HepG2 (cell line): ENCODE data around the gene ATRAID. TPM values are rescaled to one million over a fixed set of nuclear protein-coding genes. Genes with fewer than 3 reads are reported as not detected.

Experiments used
- HOXA7 ChIP-seq: sonication (generic); formaldehyde crosslinking; IDR thresholded peaks from 2 replicates; pipeline ENCODE4 v1.8.1; 2022; ENCODE audit warnings: mild to moderate bottlenecking, missing genetic modification reagents, moderate library complexity
- KDM1A ChIP-seq: IDR thresholded peaks from 2 replicates; pipeline ENCODE4 v1.6.1; 2016; ENCODE audit warnings: missing compliant biosample characterization
- KLF15 ChIP-seq: sonication (generic); formaldehyde crosslinking; IDR thresholded peaks from 2 replicates; pipeline ENCODE4 v1.8.1; 2023; ENCODE audit warnings: borderline replicate concordance, mild to moderate bottlenecking, inconsistent platforms, missing genetic modification reagents, mixed read lengths
- MXD4 ChIP-seq: IDR thresholded peaks from 2 replicates; pipeline ENCODE4 v1.6.1; 2016; ENCODE audit warnings: mild to moderate bottlenecking, missing biosample characterization, missing genetic modification reagents
- NFATC3 ChIP-seq: sonication (generic); formaldehyde crosslinking; IDR thresholded peaks from 2 replicates; pipeline ENCODE4 v1.5.1; 2020; ENCODE audit warnings: mild to moderate bottlenecking, missing genetic modification reagents
- NR2C2 ChIP-seq: sonication (generic); formaldehyde crosslinking; IDR thresholded peaks from 2 replicates; pipeline ENCODE4 v1.4.0; 2020; ENCODE audit warnings: missing genetic modification reagents, mild to moderate bottlenecking, moderate library complexity, borderline replicate concordance
- PHF8 ChIP-seq: sonication (generic); formaldehyde crosslinking; IDR thresholded peaks from 2 replicates; pipeline ENCODE4 v1.5.0; 2020; ENCODE audit warnings: missing genetic modification reagents
- SIX4 ChIP-seq: sonication (generic); formaldehyde crosslinking; IDR thresholded peaks from 2 replicates; pipeline ENCODE4 v1.4.0; 2020; ENCODE audit warnings: missing genetic modification reagents
- ZFP36L2 ChIP-seq: sonication (generic); formaldehyde crosslinking; IDR thresholded peaks from 2 replicates; pipeline ENCODE4 v1.4.0; 2020; ENCODE audit warnings: missing genetic modification reagents
- ZNF10 ChIP-seq: sonication (generic); formaldehyde crosslinking; IDR thresholded peaks from 2 replicates; pipeline ENCODE4 v1.4.0; 2020; ENCODE audit warnings: mild to moderate bottlenecking, low read depth, missing genetic modification reagents, borderline replicate concordance
- ZNF567 ChIP-seq: sonication (generic); formaldehyde crosslinking; IDR thresholded peaks from 2 replicates; pipeline ENCODE4 v1.8.1; 2023; ENCODE audit warnings: mild to moderate bottlenecking, missing genetic modification reagents, borderline replicate concordance
- ZNF790 ChIP-seq: sonication (generic); formaldehyde crosslinking; IDR thresholded peaks from 2 replicates; pipeline ENCODE4 v1.8.0; 2022; ENCODE audit warnings: missing genetic modification reagents, mild to moderate bottlenecking, borderline replicate concordance
- ZNF878 ChIP-seq: sonication (generic); formaldehyde crosslinking; IDR thresholded peaks from 2 replicates; pipeline ENCODE4 v1.8.1; 2023; ENCODE audit warnings: mild to moderate bottlenecking, missing genetic modification reagents, moderate library complexity
- ZSCAN25 ChIP-seq: sonication (generic); formaldehyde crosslinking; IDR thresholded peaks from 2 replicates; pipeline ENCODE4 v1.8.0; 2022; ENCODE audit warnings: mild to moderate bottlenecking, missing genetic modification reagents
- polyA plus RNA-seq, 8 experiments: library from polyadenylated mRNA; depleted of rRNA in 3 of 8; stranded (reverse) in 7 of 8; unstranded in 1 of 8; fragments of >200 nt; fragmentation: Illumina TruSeq in 4 of 8; extraction: Trizol in 4 of 8; gene quantifications; 2 replicates each; pipeline versions ENCODE4 v1.2.1 to v1.2.3, GENCODE V29; 2011 to 2016; ENCODE audit warnings: low read depth in 4 of 8, missing spikeins in 1 of 8, mixed read lengths in 1 of 8; ENCODE audit not compliant: insufficient read depth in 1 of 8
- total RNA-seq, 5 experiments: library from RNA; depleted of rRNA; stranded (reverse); fragments of >200 nt; fragmentation: Illumina TruSeq; extraction: Trizol; gene quantifications; 2 replicates each; pipeline ENCODE4 v1.2.3, GENCODE V29; 2016; ENCODE audit warnings: low read depth in 1 of 5
- TF ChIP-seq, protein P1 (sequence below): sonication (generic); formaldehyde crosslinking; conservative IDR thresholded peaks from 2 replicates; pipeline ENCODE4 v1.4.0; 2020; ENCODE audit warnings: missing genetic modification reagents
- TF ChIP-seq, protein P2 (sequence below): sonication (generic); formaldehyde crosslinking; IDR thresholded peaks from 2 replicates; pipeline ENCODE4 v1.9.0; 2021; ENCODE audit warnings: missing genetic modification reagents, borderline replicate concordance
- TF ChIP-seq, protein P3 (sequence below): sonication (generic); formaldehyde crosslinking; IDR thresholded peaks from 2 replicates; pipeline ENCODE4 v1.4.0; 2020; ENCODE audit warnings: mild to moderate bottlenecking, low read depth, missing genetic modification reagents
- TF ChIP-seq, protein P4 (sequence below): sonication (generic); formaldehyde crosslinking; IDR thresholded peaks from 2 replicates; pipeline ENCODE4 v1.8.0; 2022; ENCODE audit warnings: missing genetic modification reagents, low read depth, mild to moderate bottlenecking, borderline replicate concordance
- TF ChIP-seq, protein P5 (sequence below): sonication (generic); formaldehyde crosslinking; IDR thresholded peaks from 2 replicates; pipeline ENCODE4 v1.4.0; 2020; ENCODE audit warnings: missing genetic modification reagents
- TF ChIP-seq, protein P6 (sequence below): sonication (generic); formaldehyde crosslinking; conservative IDR thresholded peaks from 2 replicates; pipeline ENCODE4 v1.4.0; 2020; ENCODE audit warnings: missing genetic modification reagents

The ATRAID gene
- total and polyA plus RNA-seq, 2 of the 13 experiments (the other 11 are each of a cell fraction or from before 2014, with no cell fraction given): 207 to 382 TPM

DNA sequence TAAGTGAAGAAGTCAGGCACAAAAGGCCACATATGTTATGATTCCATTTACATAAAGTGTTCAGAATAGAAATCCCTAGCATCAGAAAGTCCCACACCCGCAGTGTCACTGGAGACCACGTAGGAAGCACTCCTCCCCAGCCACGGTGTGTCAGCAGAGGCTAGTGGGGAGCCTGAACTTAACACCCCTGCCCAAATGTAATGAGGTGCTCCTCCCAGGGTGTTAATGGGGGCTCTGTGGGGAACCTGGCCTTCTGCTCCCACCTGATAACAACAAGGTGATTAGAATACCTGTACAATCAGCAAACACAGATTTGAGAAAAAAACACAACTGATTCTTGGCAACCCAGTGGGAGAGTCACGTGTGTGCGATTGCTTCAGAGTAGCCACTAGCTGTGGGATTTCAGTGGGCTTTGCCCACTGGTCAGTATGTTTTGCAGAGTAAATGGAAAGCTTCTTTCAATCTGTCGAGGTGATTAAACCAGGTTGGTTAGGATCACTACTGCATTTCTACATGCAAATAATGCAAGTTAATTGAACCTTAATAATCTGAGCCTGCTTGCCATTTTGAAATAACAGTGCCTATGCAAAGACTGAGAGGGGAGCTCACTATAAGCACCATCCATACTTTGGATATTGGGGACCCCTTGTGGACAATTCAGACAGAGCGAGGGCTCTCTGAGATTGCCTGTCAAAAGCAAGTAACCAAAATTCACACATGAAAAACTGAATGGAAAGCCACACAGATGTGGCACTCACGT, 20.6 kb upstream of the ATRAID start (continued):
- TF ChIP-seq NFATC3 (CRISPR knock-in tag) (no peak), ZFP36L2 (CRISPR knock-in tag) (no peak), ZNF790 (CRISPR knock-in tag) (no peak), HOXA7 (CRISPR knock-in tag) (no peak), KDM1A (no peak), SIX4 (CRISPR knock-in tag) (no peak), PHF8 (CRISPR knock-in tag) (0 out of 2 replicates have a peak, but pooled peaks have one; percentile 20), ZNF878 (CRISPR knock-in tag) (peak; percentile 47; the same call in 1 of the 2 replicates), NR2C2 (CRISPR knock-in tag) (no peak), ZSCAN25 (CRISPR knock-in tag) (no peak), KLF15 (CRISPR knock-in tag) (no peak), ZNF567 (CRISPR knock-in tag) (no peak), ZNF10 (CRISPR knock-in tag) (no peak), MXD4 (CRISPR knock-in tag) (no peak)
- TF ChIP-seq, protein P1, sequence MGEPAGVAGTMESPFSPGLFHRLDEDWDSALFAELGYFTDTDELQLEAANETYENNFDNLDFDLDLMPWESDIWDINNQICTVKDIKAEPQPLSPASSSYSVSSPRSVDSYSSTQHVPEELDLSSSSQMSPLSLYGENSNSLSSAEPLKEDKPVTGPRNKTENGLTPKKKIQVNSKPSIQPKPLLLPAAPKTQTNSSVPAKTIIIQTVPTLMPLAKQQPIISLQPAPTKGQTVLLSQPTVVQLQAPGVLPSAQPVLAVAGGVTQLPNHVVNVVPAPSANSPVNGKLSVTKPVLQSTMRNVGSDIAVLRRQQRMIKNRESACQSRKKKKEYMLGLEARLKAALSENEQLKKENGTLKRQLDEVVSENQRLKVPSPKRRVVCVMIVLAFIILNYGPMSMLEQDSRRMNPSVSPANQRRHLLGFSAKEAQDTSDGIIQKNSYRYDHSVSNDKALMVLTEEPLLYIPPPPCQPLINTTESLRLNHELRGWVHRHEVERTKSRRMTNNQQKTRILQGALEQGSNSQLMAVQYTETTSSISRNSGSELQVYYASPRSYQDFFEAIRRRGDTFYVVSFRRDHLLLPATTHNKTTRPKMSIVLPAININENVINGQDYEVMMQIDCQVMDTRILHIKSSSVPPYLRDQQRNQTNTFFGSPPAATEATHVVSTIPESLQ (CRISPR knock-in tag): no peak
- TF ChIP-seq, protein P2, sequence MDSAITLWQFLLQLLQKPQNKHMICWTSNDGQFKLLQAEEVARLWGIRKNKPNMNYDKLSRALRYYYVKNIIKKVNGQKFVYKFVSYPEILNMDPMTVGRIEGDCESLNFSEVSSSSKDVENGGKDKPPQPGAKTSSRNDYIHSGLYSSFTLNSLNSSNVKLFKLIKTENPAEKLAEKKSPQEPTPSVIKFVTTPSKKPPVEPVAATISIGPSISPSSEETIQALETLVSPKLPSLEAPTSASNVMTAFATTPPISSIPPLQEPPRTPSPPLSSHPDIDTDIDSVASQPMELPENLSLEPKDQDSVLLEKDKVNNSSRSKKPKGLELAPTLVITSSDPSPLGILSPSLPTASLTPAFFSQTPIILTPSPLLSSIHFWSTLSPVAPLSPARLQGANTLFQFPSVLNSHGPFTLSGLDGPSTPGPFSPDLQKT: no peak
- TF ChIP-seq, protein P3, sequence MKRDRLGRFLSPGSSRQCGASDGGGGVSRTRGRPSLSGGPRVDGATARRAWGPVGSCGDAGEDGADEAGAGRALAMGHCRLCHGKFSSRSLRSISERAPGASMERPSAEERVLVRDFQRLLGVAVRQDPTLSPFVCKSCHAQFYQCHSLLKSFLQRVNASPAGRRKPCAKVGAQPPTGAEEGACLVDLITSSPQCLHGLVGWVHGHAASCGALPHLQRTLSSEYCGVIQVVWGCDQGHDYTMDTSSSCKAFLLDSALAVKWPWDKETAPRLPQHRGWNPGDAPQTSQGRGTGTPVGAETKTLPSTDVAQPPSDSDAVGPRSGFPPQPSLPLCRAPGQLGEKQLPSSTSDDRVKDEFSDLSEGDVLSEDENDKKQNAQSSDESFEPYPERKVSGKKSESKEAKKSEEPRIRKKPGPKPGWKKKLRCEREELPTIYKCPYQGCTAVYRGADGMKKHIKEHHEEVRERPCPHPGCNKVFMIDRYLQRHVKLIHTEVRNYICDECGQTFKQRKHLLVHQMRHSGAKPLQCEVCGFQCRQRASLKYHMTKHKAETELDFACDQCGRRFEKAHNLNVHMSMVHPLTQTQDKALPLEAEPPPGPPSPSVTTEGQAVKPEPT (CRISPR knock-in tag): no peak
- TF ChIP-seq, protein P4, sequence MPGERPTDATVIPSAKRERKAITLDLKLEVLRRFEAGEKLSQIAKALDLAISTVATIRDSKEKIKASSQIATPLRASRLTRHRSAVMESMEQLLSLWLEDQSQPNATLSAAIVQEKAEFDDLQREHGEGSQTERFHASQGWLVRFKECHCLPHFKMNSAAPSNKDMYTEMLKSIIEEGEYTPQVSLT: no peak
- TF ChIP-seq, protein P5, sequence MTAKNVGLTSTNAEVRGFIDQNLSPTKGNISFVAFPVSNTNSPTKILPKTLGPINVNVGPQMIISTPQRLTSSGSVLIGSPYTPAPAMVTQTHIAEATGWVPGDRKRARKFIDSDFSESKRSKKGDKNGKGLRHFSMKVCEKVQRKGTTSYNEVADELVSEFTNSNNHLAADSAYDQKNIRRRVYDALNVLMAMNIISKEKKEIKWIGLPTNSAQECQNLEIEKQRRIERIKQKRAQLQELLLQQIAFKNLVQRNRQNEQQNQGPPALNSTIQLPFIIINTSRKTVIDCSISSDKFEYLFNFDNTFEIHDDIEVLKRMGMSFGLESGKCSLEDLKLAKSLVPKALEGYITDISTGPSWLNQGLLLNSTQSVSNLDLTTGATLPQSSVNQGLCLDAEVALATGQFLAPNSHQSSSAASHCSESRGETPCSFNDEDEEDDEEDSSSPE (CRISPR knock-in tag): no peak
- TF ChIP-seq, protein P6, sequence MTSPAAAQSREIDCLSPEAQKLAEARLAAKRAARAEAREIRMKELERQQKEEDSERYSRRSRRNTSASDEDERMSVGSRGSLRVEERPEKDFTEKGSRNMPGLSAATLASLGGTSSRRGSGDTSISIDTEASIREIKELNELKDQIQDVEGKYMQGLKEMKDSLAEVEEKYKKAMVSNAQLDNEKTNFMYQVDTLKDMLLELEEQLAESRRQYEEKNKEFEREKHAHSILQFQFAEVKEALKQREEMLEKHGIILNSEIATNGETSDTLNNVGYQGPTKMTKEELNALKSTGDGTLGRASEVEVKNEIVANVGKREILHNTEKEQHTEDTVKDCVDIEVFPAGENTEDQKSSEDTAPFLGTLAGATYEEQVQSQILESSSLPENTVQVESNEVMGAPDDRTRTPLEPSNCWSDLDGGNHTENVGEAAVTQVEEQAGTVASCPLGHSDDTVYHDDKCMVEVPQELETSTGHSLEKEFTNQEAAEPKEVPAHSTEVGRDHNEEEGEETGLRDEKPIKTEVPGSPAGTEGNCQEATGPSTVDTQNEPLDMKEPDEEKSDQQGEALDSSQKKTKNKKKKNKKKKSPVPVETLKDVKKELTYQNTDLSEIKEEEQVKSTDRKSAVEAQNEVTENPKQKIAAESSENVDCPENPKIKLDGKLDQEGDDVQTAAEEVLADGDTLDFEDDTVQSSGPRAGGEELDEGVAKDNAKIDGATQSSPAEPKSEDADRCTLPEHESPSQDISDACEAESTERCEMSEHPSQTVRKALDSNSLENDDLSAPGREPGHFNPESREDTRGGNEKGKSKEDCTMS (CRISPR knock-in tag): no peak
